ENCODE measurements around the gene C4orf50.
"Not testable (repeated sequence)": the region's sequence is repeated elsewhere in the genome, so short reads cannot be mapped to it uniquely, and the experiment has no call there.

C4orf50 gene

GRCh38 chr4:5869966-5870619, 148.1 kb downstream of the C4orf50 start:
- in situ Hi-C loops (cut with MboI; ENCODE audit: low sequenced_read_pairs): no loop called here

GRCh38 chr4:5867866-5868265, 150.4 kb downstream of the C4orf50 start:
- in situ Hi-C loops (cut with MboI; ENCODE audit: low sequenced_read_pairs): no loop called here

GRCh38 chr4:5866841-5867813, 151.1 kb downstream of the C4orf50 start:
- in situ Hi-C loops (cut with MboI; ENCODE audit: low sequenced_read_pairs): no loop called here

- in situ Hi-C loops (cut with MboI; ENCODE audit: low sequenced_read_pairs): no loop called here
Observed at GRCh38 chr4:5865896-5866599, 152.2 kb downstream of the C4orf50 start.

GRCh38 chr4:5863461-5864113, 154.6 kb downstream of the C4orf50 start:
- in situ Hi-C loops (cut with MboI; ENCODE audit: low sequenced_read_pairs): no loop called here

GRCh38 chr4:5858020-5858769, 160.0 kb downstream of the C4orf50 start:
- in situ Hi-C loops (cut with MboI; ENCODE audit: low sequenced_read_pairs): no loop called here

GRCh38 chr4:5857199-5857598, 161.0 kb downstream of the C4orf50 start:
- in situ Hi-C loops (cut with MboI; ENCODE audit: low sequenced_read_pairs): no loop called here

GRCh38 chr4:5856362-5856761, 161.9 kb downstream of the C4orf50 start:
- in situ Hi-C loops (cut with MboI; ENCODE audit: low sequenced_read_pairs): not testable (repeated sequence)

GRCh38 chr4:5854929-5855328, 163.3 kb downstream of the C4orf50 start:
- in situ Hi-C loops (cut with MboI; ENCODE audit: low sequenced_read_pairs): no loop called here

GRCh38 chr4:5852523-5853202, 165.6 kb downstream of the C4orf50 start:
- in situ Hi-C loops (cut with MboI; ENCODE audit: low sequenced_read_pairs): no loop called here

GRCh38 chr4:5851637-5852301, 166.5 kb downstream of the C4orf50 start:
- in situ Hi-C loops (cut with MboI; ENCODE audit: low sequenced_read_pairs): no loop called here

All from HL-60/S4 (cell line).